Ishikawa (cell line): ENCODE results near the gene PNPO.

Experiments
- CEBPB ChIP-seq: IDR thresholded peaks from 2 replicates; pipeline ENCODE4 v1.6.1; 2012
- EGR1 ChIP-seq: IDR thresholded peaks from 2 replicates; pipeline ENCODE4 v1.6.1; 2012
- EP300 ChIP-seq: IDR thresholded peaks from 2 replicates; pipeline ENCODE4 v1.6.1; 2012; ENCODE audit warnings: borderline replicate concordance
- NFIC ChIP-seq: IDR thresholded peaks from 2 replicates; pipeline ENCODE4 v1.6.1; 2012
- RAD21 ChIP-seq: IDR thresholded peaks from 2 replicates; pipeline ENCODE4 v1.6.1; 2012; ENCODE audit warnings: low read depth
- REST ChIP-seq: IDR thresholded peaks from 2 replicates; pipeline ENCODE4 v1.6.1; 2012; ENCODE audit warnings: low read depth, mild to moderate bottlenecking
- TAF1 ChIP-seq: IDR thresholded peaks from 2 replicates; pipeline ENCODE4 v1.6.1; 2012; ENCODE audit warnings: low read depth, mild to moderate bottlenecking
- USF1 ChIP-seq: IDR thresholded peaks from 2 replicates; pipeline ENCODE4 v1.6.1; 2012
- YY1 ChIP-seq: IDR thresholded peaks from 2 replicates; pipeline ENCODE4 v1.6.1; 2012; ENCODE audit warnings: low read depth

- TF ChIP-seq REST = no peak
- TF ChIP-seq RAD21 = no peak
- no peak for TF ChIP-seq EGR1
- TF ChIP-seq NFIC = no peak
- no peak for TF ChIP-seq EP300
- TF ChIP-seq CEBPB = no peak
- no peak for TF ChIP-seq YY1
- TF ChIP-seq USF1 = no peak
- no peak for TF ChIP-seq TAF1
Observed at GRCh38 chr17:47899643-47900042, 41.7 kb upstream of the PNPO start.
